ENCODE results near the gene HIPK2.

Gene HIPK2

DNA sequence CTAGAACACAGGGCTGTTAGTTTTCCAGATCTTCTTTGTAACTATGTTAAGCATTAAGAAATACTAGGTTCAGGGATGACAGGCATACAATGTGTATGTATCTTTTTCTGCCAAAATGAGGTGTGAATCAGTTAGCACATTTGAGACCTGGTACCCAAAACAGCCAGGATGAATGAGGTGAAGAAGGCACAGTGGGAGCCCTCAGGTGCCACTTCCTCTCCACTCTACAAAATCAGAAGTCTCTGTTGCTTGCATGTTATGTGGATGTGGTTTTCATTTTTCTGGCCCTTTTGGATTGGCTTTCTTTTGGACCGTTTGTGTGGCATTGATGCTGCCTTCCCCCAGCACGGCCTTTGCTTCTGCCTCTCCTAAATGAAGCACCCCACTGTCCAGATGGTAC, 35.9 kb upstream of the HIPK2 start:
- TF ChIP-seq, protein P1, sequence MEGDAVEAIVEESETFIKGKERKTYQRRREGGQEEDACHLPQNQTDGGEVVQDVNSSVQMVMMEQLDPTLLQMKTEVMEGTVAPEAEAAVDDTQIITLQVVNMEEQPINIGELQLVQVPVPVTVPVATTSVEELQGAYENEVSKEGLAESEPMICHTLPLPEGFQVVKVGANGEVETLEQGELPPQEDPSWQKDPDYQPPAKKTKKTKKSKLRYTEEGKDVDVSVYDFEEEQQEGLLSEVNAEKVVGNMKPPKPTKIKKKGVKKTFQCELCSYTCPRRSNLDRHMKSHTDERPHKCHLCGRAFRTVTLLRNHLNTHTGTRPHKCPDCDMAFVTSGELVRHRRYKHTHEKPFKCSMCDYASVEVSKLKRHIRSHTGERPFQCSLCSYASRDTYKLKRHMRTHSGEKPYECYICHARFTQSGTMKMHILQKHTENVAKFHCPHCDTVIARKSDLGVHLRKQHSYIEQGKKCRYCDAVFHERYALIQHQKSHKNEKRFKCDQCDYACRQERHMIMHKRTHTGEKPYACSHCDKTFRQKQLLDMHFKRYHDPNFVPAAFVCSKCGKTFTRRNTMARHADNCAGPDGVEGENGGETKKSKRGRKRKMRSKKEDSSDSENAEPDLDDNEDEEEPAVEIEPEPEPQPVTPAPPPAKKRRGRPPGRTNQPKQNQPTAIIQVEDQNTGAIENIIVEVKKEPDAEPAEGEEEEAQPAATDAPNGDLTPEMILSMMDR (conservative IDR thresholded peaks at IDR 0.05; ENCODE audit: low read depth, low read length) = no peak
- Histone ChIP-seq H3K4me2 (no peak overlapping the region), H3K9ac (no peak overlapping the region), H3K27me3 (ENCODE audit: insufficient read depth, low read depth) (no peaks in the 10 kb centered on the region), H4K20me1 (ENCODE audit: insufficient read depth) (no peaks in the 10 kb centered on the region), H3K4me3 (IDR thresholded peaks at IDR 0.05; ENCODE audit: insufficient read depth, low read depth, low read length) (no peak overlapping the region), H3K27ac (no peak overlapping the region), H2AFZ (ENCODE audit: low read depth) (no peak overlapping the region), H3K4me1 (ENCODE audit: low read depth, poor library complexity, severe bottlenecking) (no peaks in the 10 kb centered on the region), H3K36me3 (ENCODE audit: insufficient read depth) (no peaks in the 10 kb centered on the region), H3K79me2 (ENCODE audit: insufficient read depth, low read depth) (no peaks in the 10 kb centered on the region)

DNA sequence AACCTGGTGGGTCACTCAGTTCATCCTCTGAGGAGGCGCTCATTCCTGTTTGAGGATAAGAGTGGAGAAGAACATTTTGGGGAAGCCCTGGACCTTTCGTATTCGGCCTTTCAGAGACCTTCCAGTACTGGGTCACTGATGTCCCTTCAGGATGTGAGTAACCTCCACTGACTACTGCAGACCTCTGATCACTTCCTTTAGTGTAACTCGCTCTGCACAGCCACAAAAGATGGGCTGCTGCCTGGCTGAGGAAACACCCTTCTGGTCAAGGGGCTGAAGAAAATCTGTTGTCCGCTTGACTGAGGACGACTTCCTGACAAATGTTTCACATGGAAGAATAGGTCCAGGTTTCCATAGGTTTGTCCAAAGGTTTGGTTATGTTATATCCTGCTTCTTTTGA, 35.4 kb upstream of the HIPK2 start:
- Histone ChIP-seq H3K4me2 (no peak overlapping the region), H3K4me1 (ENCODE audit: low read depth, poor library complexity, severe bottlenecking) (no peaks in the 10 kb centered on the region), H3K79me2 (ENCODE audit: insufficient read depth, low read depth) (no peaks in the 10 kb centered on the region), H3K27me3 (ENCODE audit: insufficient read depth, low read depth) (no peaks in the 10 kb centered on the region), H3K27ac (no peak overlapping the region), H3K4me3 (IDR thresholded peaks at IDR 0.05; ENCODE audit: insufficient read depth, low read depth, low read length) (no peak overlapping the region), H4K20me1 (ENCODE audit: insufficient read depth) (no peaks in the 10 kb centered on the region), H3K36me3 (ENCODE audit: insufficient read depth) (no peaks in the 10 kb centered on the region), H2AFZ (ENCODE audit: low read depth) (no peak overlapping the region), H3K9ac (no peak overlapping the region)
- TF ChIP-seq, protein P1 (conservative IDR thresholded peaks at IDR 0.05; ENCODE audit: low read depth, low read length) = no peak

DNA sequence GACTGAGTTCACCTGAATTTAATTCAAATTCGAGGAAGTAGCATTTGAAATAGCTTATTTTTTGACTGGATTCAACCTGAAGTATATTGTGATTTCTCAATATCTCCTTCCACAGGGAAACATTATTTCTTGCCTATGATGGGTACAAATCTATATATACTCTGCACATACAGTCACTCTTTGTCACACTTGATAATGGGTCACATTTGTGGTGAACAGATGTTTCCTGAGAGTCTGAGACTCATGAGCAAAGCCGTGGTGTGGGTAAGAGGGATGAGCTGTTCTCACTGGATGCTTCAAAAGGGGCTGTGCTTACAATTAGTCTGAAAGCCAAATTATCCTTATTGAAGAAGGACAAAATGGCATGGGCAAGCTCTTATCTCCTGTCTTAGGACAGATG, 33.3 kb upstream of the HIPK2 start:
- no peak overlapping the region for H3K27ac ChIP-seq
- no peaks in the 10 kb centered on the region for H3K27me3 ChIP-seq (ENCODE audit: insufficient read depth, low read depth)
- H3K36me3 ChIP-seq (ENCODE audit: insufficient read depth) = no peaks in the 10 kb centered on the region
- H3K4me2 ChIP-seq = no peak overlapping the region
- no peak overlapping the region for H3K9ac ChIP-seq
- H3K79me2 ChIP-seq (ENCODE audit: insufficient read depth, low read depth) = no peaks in the 10 kb centered on the region
- H4K20me1 ChIP-seq (ENCODE audit: insufficient read depth) = no peaks in the 10 kb centered on the region
- H2AFZ ChIP-seq (ENCODE audit: low read depth) = no peak overlapping the region
- H3K4me1 ChIP-seq (ENCODE audit: low read depth, poor library complexity, severe bottlenecking) = no peaks in the 10 kb centered on the region
- H3K4me3 ChIP-seq (IDR thresholded peaks at IDR 0.05; ENCODE audit: insufficient read depth, low read depth, low read length) = no peak overlapping the region
- TF ChIP-seq, protein P1 (conservative IDR thresholded peaks at IDR 0.05; ENCODE audit: low read depth, low read length) = no peak

DNA sequence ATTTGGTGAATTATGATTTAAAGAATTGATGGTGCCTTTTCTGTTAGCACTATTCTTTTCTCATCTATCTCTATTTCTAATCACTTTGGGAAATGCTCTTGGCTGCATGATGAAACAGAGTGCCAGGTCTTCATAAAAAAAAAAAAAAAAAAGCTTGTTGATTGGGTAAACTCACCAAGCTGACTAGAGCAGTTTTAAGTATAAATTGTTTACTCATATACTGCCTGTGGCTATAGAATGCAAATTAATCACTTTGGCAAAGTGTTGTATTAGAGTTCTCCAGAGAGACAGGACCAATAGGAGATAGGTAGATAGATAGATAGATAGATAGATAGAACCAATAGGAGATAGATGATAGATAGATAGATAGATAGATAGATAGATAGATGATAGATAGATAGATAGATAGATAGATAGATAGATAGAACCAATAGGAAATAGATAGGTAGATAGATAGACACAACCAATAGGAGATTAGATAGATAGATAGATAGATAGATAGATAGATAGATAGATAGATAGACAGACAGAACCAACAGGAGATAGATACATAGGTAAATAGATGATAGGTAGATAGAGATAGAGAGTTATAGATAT, 31.1 kb upstream of the HIPK2 start:
- no peaks in the 10 kb centered on the region for H3K79me2 ChIP-seq (ENCODE audit: insufficient read depth, low read depth)
- no peaks in the 10 kb centered on the region for H3K36me3 ChIP-seq (ENCODE audit: insufficient read depth)
- H4K20me1 ChIP-seq (ENCODE audit: insufficient read depth) = no peaks in the 10 kb centered on the region
- H3K9ac ChIP-seq = no peak overlapping the region
- H3K4me2 ChIP-seq = no peak overlapping the region
- no peak overlapping the region for H3K27ac ChIP-seq
- H2AFZ ChIP-seq (ENCODE audit: low read depth) = no peak overlapping the region
- TF ChIP-seq, protein P1 (conservative IDR thresholded peaks at IDR 0.05; ENCODE audit: low read depth, low read length) = no peak
- H3K4me3 ChIP-seq (IDR thresholded peaks at IDR 0.05; ENCODE audit: insufficient read depth, low read depth, low read length) = no peak overlapping the region
- H3K27me3 ChIP-seq (ENCODE audit: insufficient read depth, low read depth) = no peaks in the 10 kb centered on the region
- H3K4me1 ChIP-seq (ENCODE audit: low read depth, poor library complexity, severe bottlenecking) = no peaks in the 10 kb centered on the region

Data from KMS-11 (cell line).